GM12878 (cell line): ENCODE measurements around the gene ENAH. TPM values are rescaled to one million over a fixed set of nuclear protein-coding genes. Genes with fewer than 3 reads are reported as not detected.

Experiments
- ATAC-seq: fragments of 200-7000 bp; cut with Tn5 transposase; 3 replicates; pipeline ENCODE4 v1.9.1; 2020; ENCODE audit warnings: mild to moderate bottlenecking, moderate library complexity
- BruUV-seq: library from RNA; stranded (reverse); fragments of 400-500 nt; replicated peaks from 2 replicates; lab custom pipeline; 2021; lab: Mats Ljungman, UMichigan
- CTCF ChIA-PET: fragments of 300-600 bp; sonication (Branson Sonifier 250); formaldehyde crosslinking; extraction: SDS; loops from one replicate; lab custom pipeline; 2021; ENCODE audit warnings: inconsistent platforms; lab: Yijun Ruan, JAX
- POLR2A ChIA-PET: fragments of 350-600 bp; formaldehyde crosslinking; extraction: SDS; loops from one replicate; lab custom pipeline; 2021; ENCODE audit warnings: inconsistent platforms; lab: Charles Lee
- RAD21 ChIA-PET: fragments of 300-600 bp; sonication (Branson Sonifier 250); formaldehyde crosslinking; loops from one replicate; lab custom pipeline; 2023; ENCODE audit warnings: antibody characterized with exemption; ENCODE audit not compliant: unreplicated experiment; lab: Charles Lee
- SMC1A ChIA-PET: fragments of 300-600 bp; sonication (Branson Sonifier 250); formaldehyde crosslinking; loops from one replicate; lab custom pipeline; 2023; ENCODE audit not compliant: unreplicated experiment, uncharacterized antibody; lab: Charles Lee
- DNase-seq: peaks from one replicate; pipeline ENCODE4 v3.0.0-alpha.2; 2011; ENCODE audit warnings: low read depth, low spot score
- FAIRE-seq: peaks from 3 replicates; lab custom pipeline; 2011; peaks lifted over from hg19 to GRCh38; lab: Jason Lieb, UNC
- H2AFZ ChIP-seq: 2 replicates; pipeline ENCODE4 v1.6.0; 2011; ENCODE audit warnings: low read depth, low read length, control low read depth; ENCODE audit not compliant: control insufficient read depth
- H3K27ac ChIP-seq: 2 replicates; pipeline ENCODE4 v1.5.1; 2011; ENCODE audit warnings: control low read depth; ENCODE audit not compliant: control insufficient read depth, insufficient read depth
- H3K27me3 ChIP-seq, 2 experiments: replicated peaks in 1 of 2; 2 replicates each; pipeline versions ENCODE4 v1.6.0 to v1.6.1; 2011; ENCODE audit warnings: low read length in 1 of 2; ENCODE audit not compliant: control insufficient read depth in 2 of 2, insufficient read depth in 2 of 2
- H3K36me3 ChIP-seq, 2 experiments: 2 replicates each; pipeline ENCODE4 v1.5.1; 2011; ENCODE audit warnings: low read length in 1 of 2; ENCODE audit not compliant: control insufficient read depth in 2 of 2, insufficient read depth in 2 of 2
- H3K4me1 ChIP-seq: 2 replicates; pipeline ENCODE4 v1.6.1; 2011; ENCODE audit warnings: mild to moderate bottlenecking, low read length, moderate library complexity, mixed read lengths; ENCODE audit not compliant: control insufficient read depth, insufficient read depth
- H3K4me2 ChIP-seq: 2 replicates; pipeline ENCODE4 v1.6.0; 2011; ENCODE audit warnings: control low read depth; ENCODE audit not compliant: control insufficient read depth, insufficient read depth
- H3K4me3 ChIP-seq: fragments of 200-600 bp; sonication (generic); 2 replicates; pipeline ENCODE4 v1.5.1; 2016
- H3K79me2 ChIP-seq: 2 replicates; pipeline ENCODE4 v1.6.0; 2011; ENCODE audit warnings: low read length; ENCODE audit not compliant: control insufficient read depth, insufficient read depth
- H3K9ac ChIP-seq: 2 replicates; pipeline ENCODE4 v1.8.0; 2011; ENCODE audit warnings: low read length, control low read depth, mixed read lengths; ENCODE audit not compliant: control insufficient read depth, insufficient read depth
- H3K9me3 ChIP-seq: replicated peaks from 3 replicates; pipeline ENCODE4 v1.5.1; 2011; ENCODE audit warnings: mild to moderate bottlenecking, low read length; ENCODE audit not compliant: control insufficient read depth, insufficient read depth
- H4K20me1 ChIP-seq: 2 replicates; pipeline ENCODE4 v1.6.0; 2011; ENCODE audit not compliant: control insufficient read depth, insufficient read depth
- ATF3 ChIP-seq: IDR thresholded peaks from 2 replicates; pipeline ENCODE4 v1.6.1; 2011; ENCODE audit warnings: low read depth, mild to moderate bottlenecking, low read length, moderate library complexity, borderline replicate concordance; ENCODE audit errors: extremely low read depth
- ATF7 ChIP-seq: fragments of 450-650 bp; IDR thresholded peaks from 2 replicates; pipeline ENCODE4 v1.6.1; 2016; ENCODE audit warnings: low read depth, mild to moderate bottlenecking
- ESRRA ChIP-seq: IDR thresholded peaks from 2 replicates; pipeline ENCODE4 v1.6.1; 2012; ENCODE audit warnings: mild to moderate bottlenecking, low read length, improper control_type of control experiment
- MTA2 ChIP-seq: fragments of 450-650 bp; IDR thresholded peaks from 2 replicates; pipeline ENCODE4 v1.6.1; 2016; ENCODE audit warnings: low read depth, mild to moderate bottlenecking, moderate library complexity
- MTA3 ChIP-seq: IDR thresholded peaks from 2 replicates; pipeline ENCODE4 v1.6.1; 2012; ENCODE audit warnings: low read length, inconsistent platforms, borderline replicate concordance
- NR2C1 ChIP-seq: fragments of 450-650 bp; IDR thresholded peaks from 2 replicates; pipeline ENCODE4 v1.6.1; 2017; ENCODE audit warnings: antibody characterized with exemption, mild to moderate bottlenecking, moderate library complexity
- PBX3 ChIP-seq: IDR thresholded peaks from 2 replicates; pipeline ENCODE4 v1.6.1; 2011; ENCODE audit warnings: mild to moderate bottlenecking, low read depth, low read length, moderate library complexity; ENCODE audit not compliant: insufficient replicate concordance
- PML ChIP-seq: IDR thresholded peaks from 2 replicates; pipeline ENCODE4 v1.6.1; 2012; ENCODE audit warnings: low read length, inconsistent platforms
- SMAD1 ChIP-seq: fragments of 450-650 bp; IDR thresholded peaks from 2 replicates; pipeline ENCODE4 v1.6.1; 2018; ENCODE audit warnings: mild to moderate bottlenecking, low read depth; ENCODE audit not compliant: partially characterized antibody
- SPI1 ChIP-seq: IDR thresholded peaks from 2 replicates; pipeline ENCODE4 v1.6.1; 2011; ENCODE audit warnings: low read depth, mild to moderate bottlenecking, low read length, moderate library complexity, borderline replicate concordance; ENCODE audit not compliant: insufficient read depth
- SRF ChIP-seq, 2 experiments: IDR thresholded peaks; 2 replicates each; pipeline ENCODE4 v1.6.1; 2011; ENCODE audit warnings: low read depth in 2 of 2, low read length in 2 of 2, mild to moderate bottlenecking in 1 of 2, moderate library complexity in 1 of 2
- USF1 ChIP-seq: IDR thresholded peaks from 2 replicates; pipeline ENCODE4 v1.6.1; 2011; ENCODE audit warnings: borderline replicate concordance, low read depth, mild to moderate bottlenecking, moderate library complexity, mixed read lengths, low read length; ENCODE audit not compliant: insufficient read depth; ENCODE audit errors: extremely low read length
- ZBTB40 ChIP-seq: fragments of 450-650 bp; IDR thresholded peaks from 2 replicates; pipeline ENCODE4 v1.6.1; 2016; ENCODE audit warnings: mild to moderate bottlenecking, moderate library complexity, borderline replicate concordance
- WGBS: methylation state at CpG from one replicate; pipeline ENCODE4 v1.1.6; 2016; ENCODE audit warnings: low lambda C conversion rate; ENCODE audit not compliant: insufficient replicate concordance, insufficient coverage; ENCODE audit errors: missing lambda C conversion rate; 5-methylcytosine and 5-hydroxymethylcytosine counted together
- in situ Hi-C: fragments of 300-500 bp; cut with MboI; formaldehyde crosslinking; loops from 9 replicates; pipeline ENCODE4 v1.14.3; 2018; ENCODE audit warnings: mixed read lengths
- intact Hi-C: fragments of 100-400 bp; cut with micrococcal nuclease; formaldehyde crosslinking; loops from one replicate; pipeline ENCODE4 v1.14.2; 2022; ENCODE audit not compliant: unreplicated experiment
- polyA plus RNA-seq, 11 experiments: library from polyadenylated mRNA; depleted of rRNA in 4 of 11; unstranded in 6 of 11; stranded (reverse) in 5 of 11; fragments of >200 nt; fragmentation: Nextera tagmentation in 4 of 11; fragmentation: Illumina TruSeq in 1 of 11; extraction: Ambion mirVana in 4 of 11; extraction: Trizol in 1 of 11; gene quantifications; 1 replicate in 1 of 11; 2 replicates in 10 of 11; pipeline versions ENCODE4 v1.2.1 to v1.2.3, GENCODE V29; 2011 to 2016; ENCODE audit warnings: inconsistent platforms in 2 of 11, missing spikeins in 2 of 11, low read depth in 1 of 11
- total RNA-seq, 4 experiments: library from RNA; depleted of rRNA in 3 of 4; stranded (reverse); fragments of >200 nt in 3 of 4; fragmentation: Illumina TruSeq in 1 of 4; extraction: Trizol in 1 of 4; gene quantifications; 2 replicates each; pipeline versions ENCODE4 v1.2.1 to v1.2.3, GENCODE V29; 2013 to 2021

ENAH gene
- total and polyA plus RNA-seq, 10 of the 15 experiments (the other 5 are each of a cell fraction or from before 2014, with no cell fraction given): under 0.01 to 0.62 (median 0.06) TPM; not detected in 5

- no peaks in the 10 kb centered on the region for H3K36me3 ChIP-seq
- no peaks in the 10 kb centered on the region for H3K9me3 ChIP-seq
- POLR2A ChIA-PET: no interaction called here
- H4K20me1 ChIP-seq: no peaks in the 10 kb centered on the region
- no peak overlapping the region for H3K9ac ChIP-seq
- in situ Hi-C loops: no loop called here
- H3K27me3 ChIP-seq: no peaks in the 10 kb centered on the region
- H3K4me3 ChIP-seq: no peak overlapping the region
- no TSS peak for BruUV-seq
- H2AFZ ChIP-seq: no peak overlapping the region
- intact Hi-C loops: loop anchor here (10.0 kb wide), 1 partner anchor 289 kb away; no protein-coding TSS in a partner anchor
- no peak for ATAC-seq
- DNase-seq: no peak
- no peak overlapping the region for H3K4me2 ChIP-seq
- H3K27ac ChIP-seq: no peak overlapping the region
- no peaks in the 10 kb centered on the region for H3K79me2 ChIP-seq
- FAIRE-seq: no peak
- WGBS: 22% methylated on average over 4 of the region's 4 CpGs
- CTCF ChIA-PET: interaction anchor here (0.8 to 1.8 kb wide), 4 partner anchors 10 to 327 kb away, joined by 3 to 5 read pairs (median 4); no protein-coding TSS in a partner anchor
- RAD21 ChIA-PET: no interaction called here
- H3K4me1 ChIP-seq: no peaks in the 10 kb centered on the region
- SMC1A ChIA-PET: interaction anchor here (1.1 to 2.3 kb wide), 3 partner anchors 11 to 216 kb away, joined by 3 to 9 read pairs (median 3); no protein-coding TSS in a partner anchor
- no peak for TF ChIP-seq ESRRA
- TF ChIP-seq SPI1: no peak
- TF ChIP-seq SMAD1: no peak
- no peak for TF ChIP-seq MTA3
- TF ChIP-seq ZBTB40: no peak
- no peak for TF ChIP-seq ATF3
- no peak for TF ChIP-seq NR2C1
- TF ChIP-seq SRF (IDR thresholded peaks at IDR 0.05; ENCODE audit: low read depth in 2 of 2, low read length in 2 of 2): no peak
- TF ChIP-seq PBX3: no peak
- no peak for TF ChIP-seq USF1
- TF ChIP-seq ATF7: no peak
- no peak for TF ChIP-seq PML
- TF ChIP-seq MTA2: no peak
Observed at GRCh38 chr1:225555821-225556220, 97.1 kb downstream of the ENAH start.
